Fibroblast of peridontal ligament (primary cell): ENCODE data around the gene HEMK1.

Experiments used
- DNase-seq: peaks from one replicate; pipeline ENCODE4 v3.0.0-alpha.2; 2010; ENCODE audit errors: extremely low read depth

The HEMK1 gene

GRCh38 chr3:50573566-50574443, 4.5 kb downstream of the HEMK1 start:
- DNase-seq = no peak

GRCh38 chr3:50574444-50574831, 5.1 kb downstream of the HEMK1 start:
- DNase-seq = no peak

GRCh38 chr3:50575372-50575771, 6.0 kb downstream of the HEMK1 start:
- DNase-seq = no peak

GRCh38 chr3:50577348-50577747, 8.0 kb downstream of the HEMK1 start:
- DNase-seq = no peak

- no peak for DNase-seq
Measured at GRCh38 chr3:50580683-50581458, 11.5 kb downstream of the HEMK1 start.

GRCh38 chr3:50581459-50581842, 12.1 kb downstream of the HEMK1 start:
- DNase-seq = no peak

GRCh38 chr3:50582083-50582482, 12.8 kb downstream of the HEMK1 start:
- no peak for DNase-seq

- no peak for DNase-seq
Measured at GRCh38 chr3:50583897-50584296, 14.6 kb downstream of the HEMK1 start.

GRCh38 chr3:50584391-50584790, 15.1 kb downstream of the HEMK1 start:
- no peak for DNase-seq

- DNase-seq = no peak
Measured at GRCh38 chr3:50585919-50586762, 16.8 kb downstream of the HEMK1 start.

- no peak for DNase-seq
Measured at GRCh38 chr3:50586763-50587070, 17.4 kb downstream of the HEMK1 start.

- no peak for DNase-seq
Measured at GRCh38 chr3:50587373-50587772, 18.1 kb downstream of the HEMK1 start.

- DNase-seq = no peak
Measured at GRCh38 chr3:50587806-50588758, 18.8 kb downstream of the HEMK1 start.

GRCh38 chr3:50588759-50589433, 19.6 kb downstream of the HEMK1 start:
- peak; percentile 47 for DNase-seq

GRCh38 chr3:50591196-50591741, 21.9 kb downstream of the HEMK1 start:
- no peak for DNase-seq

GRCh38 chr3:50592568-50592967, 23.2 kb downstream of the HEMK1 start:
- no peak for DNase-seq

GRCh38 chr3:50594253-50594785, 25.0 kb downstream of the HEMK1 start:
- DNase-seq = peak; percentile 18

GRCh38 chr3:50599115-50599715, 29.9 kb downstream of the HEMK1 start:
- DNase-seq = no peak

- DNase-seq = no peak
Measured at GRCh38 chr3:50599716-50600118, 30.4 kb downstream of the HEMK1 start.
